Measurements from ENCODE around the gene OBSCN.
"Not testable (repeated sequence)": the region's sequence is repeated elsewhere in the genome, so short reads cannot be mapped to it uniquely, and the experiment has no call there.

The OBSCN gene

GRCh38 chr1:228170666-228171065 is 37.2 kb upstream of the OBSCN start:
- no peak for DNase-seq (ENCODE audit: low read depth)

- DNase-seq (ENCODE audit: low read depth): no peak
Observed at GRCh38 chr1:228171221-228171891, 36.5 kb upstream of the OBSCN start.

- no peak for DNase-seq (ENCODE audit: low read depth)
Observed at GRCh38 chr1:228172591-228173527, 35.0 kb upstream of the OBSCN start.

GRCh38 chr1:228173528-228174481 is 34.0 kb upstream of the OBSCN start:
- DNase-seq (ENCODE audit: low read depth): not testable (repeated sequence)

GRCh38 chr1:228174482-228175315 is 33.1 kb upstream of the OBSCN start:
- DNase-seq (ENCODE audit: low read depth): no peak

GRCh38 chr1:228175316-228176023 is 32.4 kb upstream of the OBSCN start:
- no peak for DNase-seq (ENCODE audit: low read depth)

- DNase-seq (ENCODE audit: low read depth): no peak
Observed at GRCh38 chr1:228176024-228176395, 31.8 kb upstream of the OBSCN start.

GRCh38 chr1:228176461-228177182 is 31.2 kb upstream of the OBSCN start:
- no peak for DNase-seq (ENCODE audit: low read depth)

- DNase-seq (ENCODE audit: low read depth): no peak
Observed at GRCh38 chr1:228177183-228177475, 30.7 kb upstream of the OBSCN start.

- no peak for DNase-seq (ENCODE audit: low read depth)
Observed at GRCh38 chr1:228177721-228178710, 29.8 kb upstream of the OBSCN start.

GRCh38 chr1:228178737-228179684 is 28.8 kb upstream of the OBSCN start:
- no peak for DNase-seq (ENCODE audit: low read depth)

- no peak for DNase-seq (ENCODE audit: low read depth)
Observed at GRCh38 chr1:228180271-228180958, 27.4 kb upstream of the OBSCN start.

GRCh38 chr1:228180959-228181644 is 26.7 kb upstream of the OBSCN start:
- DNase-seq (ENCODE audit: low read depth): no peak

GRCh38 chr1:228181645-228182034 is 26.2 kb upstream of the OBSCN start:
- no peak for DNase-seq (ENCODE audit: low read depth)

- no peak for DNase-seq (ENCODE audit: low read depth)
Observed at GRCh38 chr1:228182296-228183030, 25.4 kb upstream of the OBSCN start.

- DNase-seq (ENCODE audit: low read depth): no peak
Observed at GRCh38 chr1:228184152-228184551, 23.7 kb upstream of the OBSCN start.

All from activated gamma-delta T cell treated with anti-CD3 and anti-CD28 coated beads, Interleukin-2, amount 50 U/mL, for 16 hours (primary cell).